ENCODE results near the gene ZSCAN21. TPM values are rescaled to one million over a fixed set of nuclear protein-coding genes. Genes with fewer than 3 reads are reported as not detected.

Gene ZSCAN21
- total RNA-seq, 3 donors from 2014 or later: 12.8 to 21.8 (median 13.0) TPM

- Histone ChIP-seq H3K36me3 (no peaks in the 10 kb centered on the region), H3K4me1 (peaks cover 0 to 7% of the 10 kb centered on the region in 2 donors), H3K4me3 (peak overlapping the region; percentile 75 to 99 (median 75)), H3K27ac (peak overlapping the region; percentile 83 to 89), H3K27me3 (no peaks in the 10 kb centered on the region), H3K9me3 (no peaks in the 10 kb centered on the region)
- TF ChIP-seq POLR2A (IDR thresholded peaks at IDR 0.05) (no peak), CTCF (IDR thresholded peaks at IDR 0.05) (no peak)
- DNase-seq (ENCODE audit: low spot score in 2 of 2): no peak
- intact Hi-C loops (cut with DNase I; ENCODE audit: low total_unique reads): loop anchor here (10.0 kb wide), 2 partner anchors 64 to 66 kb away; partner anchors contain the start of genes LAMTOR4 and ZKSCAN1
These were observed 31.4 kb downstream of the ZSCAN21 start for GRCh38 chr7:100080907-100081534.

DNA sequence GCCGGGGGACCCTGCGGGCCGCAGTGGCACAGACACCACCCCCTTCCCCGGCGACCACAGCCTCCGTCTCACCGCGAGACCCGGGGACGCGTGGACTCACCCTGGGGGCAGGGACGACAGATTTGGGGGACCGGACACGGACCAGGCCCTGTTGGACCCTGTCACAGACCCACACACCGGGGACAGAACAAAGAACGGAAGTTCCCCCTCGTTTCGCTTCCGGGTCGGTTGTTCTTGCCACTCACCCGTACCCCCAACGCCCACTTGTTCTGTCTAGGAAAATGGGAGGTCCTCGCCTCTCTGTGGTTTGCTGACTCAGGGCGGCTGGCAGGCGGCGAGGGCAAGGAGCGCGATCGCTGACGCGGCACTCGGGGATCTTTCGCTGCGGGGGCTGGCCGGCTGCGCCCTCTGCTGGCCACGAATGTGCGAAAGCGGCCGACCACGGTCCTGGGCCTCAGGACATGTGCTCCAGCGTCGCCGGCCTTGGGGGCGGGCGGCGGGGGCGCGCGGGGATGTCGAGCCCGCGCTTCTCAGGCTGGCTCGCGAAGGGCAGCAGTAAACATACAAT, 32.0 kb downstream of the ZSCAN21 start, which contains the start of gene ZNF3:
ZNF3 (minus strand) TSS at position 189 of the 568 bp plus-strand sequence. CDS start 4,366 bp downstream, outside the sequence.
- peak; percentile 98 to 99 for DNase-seq (ENCODE audit: low spot score in 2 of 2)
- TF ChIP-seq POLR2A (IDR thresholded peaks at IDR 0.05) (peak; percentile 54), POLR2AphosphoS5 (IDR thresholded peaks at IDR 0.05) (peak; percentile 89 to 96 (median 95)), CTCF (IDR thresholded peaks at IDR 0.05) (peak; percentile 84 to 98 (median 95))
- no peaks in the 10 kb centered on the region for H3K36me3 ChIP-seq

GRCh38 chr7:100082978-100083377, 33.4 kb downstream of the ZSCAN21 start:
- peak overlapping the region; percentile 83 to 89 for H3K27ac ChIP-seq
- no peaks in the 10 kb centered on the region for H3K27me3 ChIP-seq
- TF ChIP-seq CTCF (IDR thresholded peaks at IDR 0.05) (no peak), POLR2A (IDR thresholded peaks at IDR 0.05) (no peak), POLR2AphosphoS5 (IDR thresholded peaks at IDR 0.05) (no peak)
- no peak for DNase-seq (ENCODE audit: low spot score in 2 of 2)
- H3K4me3 ChIP-seq: no peak overlapping the region
- intact Hi-C loops (cut with DNase I; ENCODE audit: low total_unique reads): loop anchor here (10.0 kb wide), 2 partner anchors 62 to 68 kb away; partner anchors contain the start of genes LAMTOR4 and ZKSCAN1
- H3K36me3 ChIP-seq: no peaks in the 10 kb centered on the region
- no peaks in the 10 kb centered on the region for H3K9me3 ChIP-seq
- H3K4me1 ChIP-seq: peaks cover 0 to 7% of the 10 kb centered on the region in 2 donors

More for the DNA sequence above, 32.0 kb downstream of the ZSCAN21 start, which contains the start of gene ZNF3:
- Histone ChIP-seq H3K9me3 (no peaks in the 10 kb centered on the region), H3K27me3 (no peaks in the 10 kb centered on the region), H3K4me3 (peak within 1 kb of the TSS; percentile 75 to 99 (median 75)), H3K4me1 (peaks cover 0 to 7% of the 10 kb centered on the region in 2 donors), H3K27ac (peak within 1 kb of the TSS; percentile 83 to 89)
- intact Hi-C loops (cut with DNase I; ENCODE audit: low total_unique reads): loop anchor here (10.0 kb wide), 2 partner anchors 63 to 67 kb away; partner anchors contain the start of genes LAMTOR4 and ZKSCAN1

DNA sequence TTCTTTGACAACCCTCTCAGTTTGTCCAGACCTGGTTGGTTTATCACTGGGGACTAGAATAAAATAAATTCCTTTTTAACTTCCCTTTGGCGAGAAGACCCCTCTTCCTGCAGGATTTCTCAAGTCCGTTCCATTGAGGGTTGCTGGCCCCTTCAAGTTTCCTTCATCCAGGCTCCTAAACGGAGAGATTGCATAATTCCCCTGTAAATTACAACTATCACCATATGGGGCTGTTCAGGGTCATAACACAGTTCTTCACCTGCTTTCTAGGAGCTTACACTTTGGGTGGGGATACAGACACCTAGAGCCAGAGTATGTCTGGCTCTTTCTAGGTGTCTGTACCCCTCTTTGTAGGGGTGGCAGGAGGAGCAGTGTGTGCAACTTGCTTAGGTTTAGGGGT, 35.9 kb downstream of the ZSCAN21 start:
- TF ChIP-seq CTCF (IDR thresholded peaks at IDR 0.05) (no peak), POLR2A (IDR thresholded peaks at IDR 0.05) (no peak), POLR2AphosphoS5 (IDR thresholded peaks at IDR 0.05) (no peak)
- Histone ChIP-seq H3K36me3 (no peaks in the 10 kb centered on the region), H3K4me3 (no peak overlapping the region), H3K9me3 (no peaks in the 10 kb centered on the region), H3K4me1 (peaks cover 0 to 4% of the 10 kb centered on the region in 2 donors), H3K27ac (no peak overlapping the region), H3K27me3 (no peaks in the 10 kb centered on the region)
- intact Hi-C loops (cut with DNase I; ENCODE audit: low total_unique reads): loop anchor here (10.0 kb wide), 2 partner anchors 59 to 71 kb away; partner anchors contain the start of genes LAMTOR4 and ZKSCAN1
- no peak for DNase-seq (ENCODE audit: low spot score in 2 of 2)
